ENCODE data around the gene BAIAP2L1.

The BAIAP2L1 gene

DNA sequence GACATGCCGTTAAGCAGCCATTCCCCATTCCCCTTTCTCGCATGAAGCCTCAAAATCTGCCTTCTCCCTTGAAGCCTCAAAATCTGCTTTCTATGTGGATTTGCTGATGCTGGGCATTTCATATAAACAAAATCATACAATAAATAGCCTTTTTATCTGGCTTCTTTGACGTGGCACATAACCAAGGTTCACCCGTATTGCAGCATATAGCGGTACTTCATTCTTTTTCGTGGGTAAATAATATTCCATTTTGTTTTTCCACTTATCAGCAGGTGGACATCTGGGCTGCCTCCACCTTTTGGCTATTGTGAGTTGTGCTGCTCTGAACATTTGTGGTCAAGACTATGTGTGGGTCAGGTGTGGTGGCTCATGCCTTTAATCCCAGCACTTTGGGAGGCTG, 62.4 kb downstream of the BAIAP2L1 start:
- DNase-seq (ENCODE audit: low spot score) = no peak
- TF ChIP-seq, protein P1, sequence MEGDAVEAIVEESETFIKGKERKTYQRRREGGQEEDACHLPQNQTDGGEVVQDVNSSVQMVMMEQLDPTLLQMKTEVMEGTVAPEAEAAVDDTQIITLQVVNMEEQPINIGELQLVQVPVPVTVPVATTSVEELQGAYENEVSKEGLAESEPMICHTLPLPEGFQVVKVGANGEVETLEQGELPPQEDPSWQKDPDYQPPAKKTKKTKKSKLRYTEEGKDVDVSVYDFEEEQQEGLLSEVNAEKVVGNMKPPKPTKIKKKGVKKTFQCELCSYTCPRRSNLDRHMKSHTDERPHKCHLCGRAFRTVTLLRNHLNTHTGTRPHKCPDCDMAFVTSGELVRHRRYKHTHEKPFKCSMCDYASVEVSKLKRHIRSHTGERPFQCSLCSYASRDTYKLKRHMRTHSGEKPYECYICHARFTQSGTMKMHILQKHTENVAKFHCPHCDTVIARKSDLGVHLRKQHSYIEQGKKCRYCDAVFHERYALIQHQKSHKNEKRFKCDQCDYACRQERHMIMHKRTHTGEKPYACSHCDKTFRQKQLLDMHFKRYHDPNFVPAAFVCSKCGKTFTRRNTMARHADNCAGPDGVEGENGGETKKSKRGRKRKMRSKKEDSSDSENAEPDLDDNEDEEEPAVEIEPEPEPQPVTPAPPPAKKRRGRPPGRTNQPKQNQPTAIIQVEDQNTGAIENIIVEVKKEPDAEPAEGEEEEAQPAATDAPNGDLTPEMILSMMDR (IDR thresholded peaks at IDR 0.05; ENCODE audit: extremely low read depth, missing control alignments) = no peak

DNA sequence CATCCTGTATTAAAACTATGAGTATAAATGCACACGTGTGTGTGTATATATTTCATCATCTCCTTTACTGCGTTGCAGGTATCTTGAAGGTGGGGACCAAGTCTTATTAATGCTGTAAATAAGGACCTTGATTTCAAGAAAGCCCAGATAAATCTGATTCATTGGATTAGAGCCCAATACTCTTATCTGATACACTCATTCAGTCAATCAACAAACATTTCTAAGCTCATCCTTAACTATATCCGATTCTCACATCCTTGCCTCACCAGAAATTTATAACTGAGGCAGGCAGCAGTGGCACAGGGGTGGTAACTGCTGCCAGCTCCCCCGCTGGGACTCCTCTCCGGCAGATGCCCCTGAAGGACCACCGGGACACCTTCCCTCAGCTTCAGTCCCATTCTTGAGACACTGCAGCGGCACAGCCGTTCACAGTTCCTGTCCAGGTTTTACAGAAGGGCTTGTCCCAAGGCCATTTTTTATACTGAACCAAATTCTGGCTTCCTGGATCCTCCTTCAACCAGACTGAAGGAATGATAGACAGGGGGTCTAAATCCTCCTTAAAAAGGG, 65.4 kb downstream of the BAIAP2L1 start:
- no peak for DNase-seq (ENCODE audit: low spot score)
- TF ChIP-seq, protein P1 (IDR thresholded peaks at IDR 0.05; ENCODE audit: extremely low read depth, missing control alignments) = no peak

DNA sequence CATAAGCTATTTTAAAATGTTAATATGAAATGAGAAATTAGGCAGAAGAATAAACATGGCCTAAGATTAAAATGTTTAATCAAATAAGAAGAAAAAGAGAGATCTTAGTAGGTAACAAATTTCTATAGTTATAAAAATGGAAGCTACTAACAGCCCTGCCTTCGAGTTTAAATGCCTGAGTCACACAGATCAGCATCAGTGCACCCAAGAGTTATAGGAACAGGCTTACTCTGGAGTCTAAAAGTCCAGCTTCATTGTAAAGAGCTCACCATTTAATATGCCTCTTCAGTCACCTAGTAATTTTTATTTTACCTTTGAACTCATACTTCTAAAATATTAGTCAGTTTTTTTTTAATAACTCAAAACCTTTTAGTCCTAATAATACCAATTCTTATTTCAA, 66.8 kb downstream of the BAIAP2L1 start:
- DNase-seq (ENCODE audit: low spot score) = no peak

DNA sequence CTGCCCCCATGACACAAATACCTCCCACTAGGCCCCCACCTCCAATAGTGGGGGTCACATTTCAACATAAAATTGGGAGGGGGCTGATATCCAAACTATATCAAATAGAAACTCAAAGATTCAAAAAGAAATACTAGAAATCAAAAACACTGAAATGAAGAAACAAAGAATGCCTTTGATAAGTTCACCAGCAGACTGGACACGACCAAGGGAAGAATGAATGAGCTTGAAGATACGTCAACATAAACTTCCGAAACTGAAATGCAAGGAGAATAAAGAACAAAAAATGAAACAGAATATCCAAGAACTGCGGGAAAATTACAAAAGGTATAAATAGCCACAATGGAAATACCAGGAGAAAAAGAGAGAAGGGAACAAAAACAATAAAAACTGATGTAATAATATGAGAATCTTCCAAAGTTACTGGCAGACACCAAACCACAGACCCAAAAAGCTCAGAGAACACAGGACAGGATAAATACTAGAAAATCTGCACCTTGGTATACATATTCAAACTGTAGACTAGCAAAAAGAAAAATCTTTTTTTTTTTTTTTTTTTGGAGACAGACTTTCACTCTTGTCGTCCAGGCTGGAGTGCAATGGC, 69.9 kb downstream of the BAIAP2L1 start:
- DNase-seq (ENCODE audit: low spot score) = no peak
- TF ChIP-seq, protein P1 (IDR thresholded peaks at IDR 0.05; ENCODE audit: extremely low read depth, missing control alignments) = no peak

More for the DNA sequence above, 66.8 kb downstream of the BAIAP2L1 start:
- TF ChIP-seq, protein P1 (IDR thresholded peaks at IDR 0.05; ENCODE audit: extremely low read depth, missing control alignments) = no peak

DNA sequence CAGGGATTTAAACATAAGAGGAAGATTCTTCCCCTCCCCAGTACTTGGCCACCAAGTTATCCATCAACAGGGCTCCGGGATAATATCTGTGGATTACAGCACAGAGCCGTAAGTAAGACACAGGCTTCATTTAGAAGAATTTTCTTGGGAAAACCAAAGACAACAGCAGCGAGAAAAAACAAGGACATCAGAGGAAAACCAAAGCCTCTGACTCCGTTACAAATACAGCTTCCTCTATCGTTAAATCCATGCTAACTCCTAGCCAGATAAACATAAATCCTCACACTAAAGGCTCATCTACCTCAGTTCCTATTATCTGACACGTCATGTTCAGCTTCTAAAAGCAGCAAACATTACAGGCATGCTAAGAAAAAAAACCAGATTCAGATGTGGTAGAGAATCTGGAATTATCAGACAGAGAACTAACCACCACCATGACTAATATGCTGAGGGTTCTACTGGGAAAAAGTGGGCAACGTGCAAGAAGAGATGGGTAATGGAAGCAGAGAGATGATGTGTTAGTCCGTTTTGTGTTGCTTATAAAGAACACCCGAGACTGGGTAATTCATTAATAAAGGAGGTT, 71.0 kb downstream of the BAIAP2L1 start:
- TF ChIP-seq, protein P1 (IDR thresholded peaks at IDR 0.05; ENCODE audit: extremely low read depth, missing control alignments) = no peak
- DNase-seq (ENCODE audit: low spot score) = no peak

DNA sequence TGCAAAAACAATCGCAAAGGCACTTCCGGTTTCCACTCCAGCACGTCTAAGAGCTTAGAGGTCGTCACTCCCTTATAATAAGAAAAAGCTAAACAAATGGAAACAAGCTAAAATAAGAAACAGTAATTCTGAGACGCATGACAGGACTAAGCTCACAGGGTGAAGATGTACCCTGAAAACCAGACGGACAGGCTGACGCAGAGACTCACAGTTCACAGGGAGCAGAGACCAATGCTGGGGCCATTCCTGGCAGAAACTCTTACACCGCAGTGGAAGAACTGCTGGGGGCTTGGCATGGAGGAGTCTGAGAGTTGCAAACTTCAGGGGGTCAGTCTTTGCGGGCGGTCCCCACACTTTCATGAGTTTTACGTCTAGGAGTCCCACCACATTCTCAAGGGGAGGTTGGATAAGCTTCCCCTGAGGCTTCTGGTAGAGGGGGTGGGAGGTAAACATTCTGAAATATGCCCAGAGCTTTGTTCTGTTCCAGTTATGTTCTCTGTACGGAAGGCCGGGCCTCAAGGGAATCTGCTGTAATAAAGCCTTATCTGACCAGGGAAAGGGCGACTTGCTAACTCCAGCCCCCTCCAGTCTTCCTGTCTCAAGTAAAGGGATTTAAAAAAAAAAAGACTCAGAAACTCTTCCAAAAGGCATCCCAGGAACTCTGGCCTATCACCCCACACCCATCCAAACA, 71.6 kb downstream of the BAIAP2L1 start:
- no peak for DNase-seq (ENCODE audit: low spot score)
- TF ChIP-seq, protein P1 (IDR thresholded peaks at IDR 0.05; ENCODE audit: extremely low read depth, missing control alignments) = no peak

DNA sequence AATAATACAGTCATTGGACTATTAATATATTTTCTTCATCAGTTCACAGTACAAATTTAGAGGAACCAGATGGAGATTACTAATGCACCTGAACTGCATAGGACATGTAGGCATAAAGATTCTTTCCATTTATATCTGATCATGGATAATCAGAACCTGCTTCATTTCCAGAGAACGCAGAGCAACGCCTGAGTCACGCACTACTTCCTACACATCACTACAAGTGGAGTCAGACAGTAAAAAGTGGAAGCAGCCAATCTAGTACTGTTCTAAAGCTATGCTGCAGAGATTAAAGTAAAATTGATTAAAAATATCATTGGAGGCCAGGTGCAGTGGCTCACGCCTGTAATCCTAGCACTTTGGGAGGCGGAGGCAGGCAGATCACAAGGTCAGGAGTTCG, 76.1 kb downstream of the BAIAP2L1 start:
- no peak for DNase-seq (ENCODE audit: low spot score)
- TF ChIP-seq, protein P1 (IDR thresholded peaks at IDR 0.05; ENCODE audit: extremely low read depth, missing control alignments) = no peak

Data from GM20000 (cell line).